Dermis microvascular lymphatic vessel endothelial cell (primary cell): ENCODE measurements around the gene PPCDC. TPM values are rescaled to one million over a fixed set of nuclear protein-coding genes. Genes with fewer than 3 reads are reported as not detected.

ENCODE experiments used
- DNase-seq, 2 donors: peaks; one replicate each; pipeline versions ENCODE4 v3.0.0 to v3.0.0-alpha.2; 2010; ENCODE audit warnings: low read depth in 2 of 2
- total RNA-seq: library from RNA; depleted of rRNA; stranded (reverse); fragments of >200 nt; gene quantifications from 2 replicates; pipeline ENCODE4 v1.2.1, GENCODE V29; 2014

PPCDC gene
- total RNA-seq, 1 donor from 2014 or later, result 11.6 TPM

GRCh38 chr15:75008629-75009326 lies 14.6 kb upstream of the PPCDC start:
- DNase-seq, result no peak

- no peak for DNase-seq
Measured at GRCh38 chr15:75016431-75016830, 7.0 kb upstream of the PPCDC start.

DNA sequence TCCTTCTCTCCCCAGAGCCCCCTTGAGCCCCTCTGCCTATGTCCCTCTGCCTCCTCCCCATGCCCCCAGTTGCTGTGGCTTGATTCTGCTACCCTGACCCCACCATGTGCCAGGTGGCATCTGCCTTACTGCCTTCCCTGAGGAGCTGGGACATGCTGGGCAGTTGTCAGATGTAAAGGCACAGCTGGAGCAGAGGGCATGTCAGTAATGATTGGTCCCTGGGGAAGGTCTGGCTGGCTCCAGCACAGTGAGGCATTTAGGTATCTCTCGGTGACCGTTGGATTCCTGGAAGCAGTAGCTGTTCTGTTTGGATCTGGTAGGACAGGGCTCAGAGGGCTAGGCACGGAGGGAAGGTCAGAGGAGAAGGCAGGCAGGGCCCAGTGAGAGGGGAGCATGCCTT lies 3.5 kb upstream of the PPCDC start:
- DNase-seq, result no peak

DNA sequence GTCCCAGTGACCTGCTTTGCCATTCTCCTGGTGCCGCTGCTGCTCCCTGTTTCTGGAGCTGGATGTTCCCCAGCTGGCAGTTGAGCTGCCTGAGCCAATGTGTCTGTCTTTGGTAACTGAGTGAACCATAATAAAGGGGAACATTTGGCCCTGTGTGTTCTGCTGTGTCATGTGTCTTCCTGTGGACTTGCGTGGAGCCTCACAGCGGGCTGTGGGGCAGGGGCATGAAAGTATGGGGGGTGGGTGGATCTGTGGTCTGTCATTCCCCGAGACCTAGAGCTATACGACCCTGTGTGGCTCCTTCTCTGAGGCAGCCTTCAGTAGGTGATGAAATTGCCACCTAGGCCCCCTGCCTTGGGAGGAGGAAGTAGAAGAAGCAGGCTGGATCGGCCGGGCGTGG lies 2.0 kb upstream of the PPCDC start:
- DNase-seq, result no peak

DNA sequence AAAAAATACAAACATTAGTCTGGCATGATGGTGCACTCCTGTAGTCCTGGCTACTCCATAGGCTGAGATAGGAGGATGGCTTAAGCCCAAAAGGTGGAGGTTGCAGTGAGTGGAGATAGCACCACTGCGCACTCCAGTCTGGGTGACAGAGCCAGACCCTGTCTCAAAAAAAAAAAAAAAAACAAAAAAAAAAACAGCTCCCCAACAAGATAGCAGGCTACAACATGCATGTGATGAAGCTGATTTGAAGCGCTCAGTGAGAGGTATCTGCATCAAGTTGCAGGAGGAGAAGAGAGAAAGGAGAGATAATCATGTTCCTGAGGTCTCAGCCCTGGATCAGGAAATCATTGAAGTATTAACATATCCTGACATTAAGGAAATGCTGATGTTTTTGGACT lies 608 bp upstream of the PPCDC start:
- DNase-seq, result no peak

DNA sequence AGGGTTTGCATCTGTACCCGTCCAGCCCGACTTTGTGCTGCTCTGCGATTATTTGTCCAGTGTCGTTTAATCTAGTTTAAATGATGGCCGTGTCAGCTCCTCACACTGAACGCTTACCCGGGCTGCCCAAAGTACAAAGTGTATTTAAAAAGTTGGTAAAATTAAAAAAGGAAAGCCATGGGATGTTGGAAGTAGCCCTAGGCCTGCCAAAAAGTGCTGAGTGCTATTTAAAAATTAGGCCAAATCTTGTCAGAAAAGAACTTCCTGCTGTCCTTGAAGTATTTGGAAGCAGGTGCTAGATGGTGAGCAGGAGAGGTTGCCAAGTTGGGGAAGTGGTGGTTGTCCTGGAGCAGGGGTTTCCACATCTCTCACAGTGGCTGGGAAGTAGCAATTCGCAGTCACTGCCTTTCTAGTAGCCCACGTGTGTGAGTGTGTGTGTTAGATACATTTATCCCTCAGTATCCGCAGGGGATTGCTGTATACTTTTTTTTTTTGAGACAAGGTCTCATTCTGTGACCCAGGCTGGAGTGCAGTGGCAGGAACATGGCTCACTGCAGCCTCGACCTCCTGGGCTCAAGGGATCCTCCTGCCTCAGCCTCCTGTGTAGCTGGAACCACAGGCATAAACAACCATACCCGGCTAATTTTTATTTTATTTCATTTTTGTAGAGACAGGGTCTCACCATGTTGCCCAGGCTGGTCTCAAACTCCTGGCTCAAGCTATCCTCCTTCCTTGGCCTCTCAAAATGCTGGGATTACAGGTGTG lies 664 bp downstream of the PPCDC start:
- DNase-seq, result peak in 1 of 2 donors; percentile 47

GRCh38 chr15:75025107-75025506 lies 1.7 kb downstream of the PPCDC start:
- DNase-seq, result no peak

DNA sequence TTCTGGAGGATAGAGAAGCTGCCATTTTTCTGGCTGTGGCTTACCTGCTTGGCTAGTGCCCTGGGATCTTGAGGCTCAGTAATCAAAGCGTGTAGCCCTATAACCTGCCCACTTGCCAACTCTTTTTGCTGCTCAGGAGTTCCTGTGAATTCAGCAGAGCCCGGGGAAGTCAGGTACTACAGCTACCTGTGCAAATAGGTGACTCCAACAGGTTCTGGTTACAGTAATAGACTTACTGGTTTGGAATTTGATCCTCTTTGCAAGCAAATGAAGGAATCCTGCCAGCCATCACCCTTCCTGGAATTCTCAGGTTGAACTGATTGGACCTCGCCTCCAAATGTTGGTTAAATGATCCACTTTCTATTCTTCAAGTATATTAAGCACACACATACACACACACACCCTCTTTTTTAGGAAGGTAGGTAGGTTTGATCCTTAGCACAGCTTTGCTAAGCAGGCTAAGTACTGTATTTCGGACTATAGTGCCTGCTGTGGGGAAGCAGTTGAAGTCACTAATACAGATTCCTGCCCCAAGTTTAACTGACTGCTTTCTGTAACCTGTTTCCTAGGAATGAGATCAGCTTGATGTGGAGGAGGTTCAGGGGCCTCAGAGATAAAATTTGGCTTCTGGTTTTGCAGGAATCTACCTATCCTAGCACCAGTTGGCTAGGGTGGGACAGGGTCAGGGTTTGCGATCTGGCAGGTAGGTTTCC lies 2.3 kb downstream of the PPCDC start:
- no peak for DNase-seq

DNA sequence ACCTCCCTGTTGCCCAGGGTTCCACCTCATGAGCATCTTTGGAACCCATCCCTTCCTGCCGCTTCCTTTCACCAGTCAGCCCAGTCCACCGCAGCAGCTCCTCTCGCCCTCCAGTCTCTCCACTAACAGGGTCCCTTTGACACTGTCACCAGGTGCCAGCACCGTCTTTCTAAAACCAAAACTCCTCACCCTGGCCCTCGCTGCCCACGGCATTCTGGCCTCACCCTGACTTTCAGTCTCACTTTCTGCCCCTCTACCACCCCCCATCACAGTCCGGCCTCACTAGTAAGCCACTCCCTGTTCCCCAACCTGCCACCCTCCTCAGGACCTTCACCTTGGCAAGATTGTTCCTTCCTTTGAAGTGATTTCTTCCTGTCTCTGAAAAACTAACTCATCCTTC lies 4.2 kb downstream of the PPCDC start:
- DNase-seq, result no peak

- no peak for DNase-seq
Measured at GRCh38 chr15:75028991-75029377, 5.6 kb downstream of the PPCDC start.

GRCh38 chr15:75029378-75030022 lies 6.1 kb downstream of the PPCDC start:
- DNase-seq, result peak; percentile 92 to 96

GRCh38 chr15:75030023-75030413 lies 6.6 kb downstream of the PPCDC start:
- DNase-seq, result peak; percentile 49 to 79

- no peak for DNase-seq
Measured at GRCh38 chr15:75030424-75030823, 7.0 kb downstream of the PPCDC start.

DNA sequence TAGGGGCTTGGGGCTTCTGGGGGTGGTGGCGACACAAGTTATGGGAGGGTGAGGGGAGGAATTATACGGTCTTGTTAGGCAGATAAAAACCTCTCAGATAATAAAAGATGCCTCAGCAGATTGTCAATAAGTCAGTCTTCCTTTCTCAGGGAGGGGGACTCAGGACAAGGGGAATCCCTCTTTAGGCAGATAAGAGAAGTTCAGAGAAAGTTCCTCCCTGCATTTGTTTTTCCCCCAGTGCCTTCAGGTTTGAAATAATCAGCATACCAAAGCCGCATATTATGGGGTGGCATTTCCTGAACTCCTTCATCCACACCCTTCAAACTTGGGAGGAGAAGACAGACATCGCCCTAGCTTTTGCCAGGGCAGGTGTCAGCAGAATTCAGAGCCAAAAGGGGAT lies 8.5 kb downstream of the PPCDC start:
- peak in 1 of 2 donors; percentile 35 for DNase-seq

GRCh38 chr15:75032395-75032794 lies 9.0 kb downstream of the PPCDC start:
- DNase-seq, result peak in 1 of 2 donors; percentile 21

- DNase-seq, result no peak
Measured at GRCh38 chr15:75033809-75034208, 10.4 kb downstream of the PPCDC start.

- DNase-seq, result no peak
Measured at GRCh38 chr15:75034615-75035014, 11.2 kb downstream of the PPCDC start.

DNA sequence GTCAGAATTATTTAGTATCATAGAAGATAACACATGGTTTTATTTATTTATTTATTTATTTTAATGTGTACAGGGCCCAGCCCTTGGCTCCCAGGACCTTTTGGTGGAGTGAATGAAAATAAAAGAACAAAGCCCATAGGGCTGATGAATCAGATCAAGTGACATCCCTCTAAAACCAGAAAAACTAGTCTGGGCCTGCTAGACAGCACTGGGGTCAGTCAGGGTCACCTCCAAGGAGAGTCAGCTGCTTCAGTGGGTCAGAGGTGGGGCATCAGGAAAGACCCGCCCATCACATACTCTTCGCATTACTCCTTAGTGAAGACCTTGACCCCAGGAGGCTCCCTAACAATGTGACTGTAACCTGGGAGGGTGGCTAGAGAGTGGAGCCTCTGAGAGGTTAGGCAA lies 12.8 kb downstream of the PPCDC start:
- peak in 1 of 2 donors; percentile 12 for DNase-seq

DNA sequence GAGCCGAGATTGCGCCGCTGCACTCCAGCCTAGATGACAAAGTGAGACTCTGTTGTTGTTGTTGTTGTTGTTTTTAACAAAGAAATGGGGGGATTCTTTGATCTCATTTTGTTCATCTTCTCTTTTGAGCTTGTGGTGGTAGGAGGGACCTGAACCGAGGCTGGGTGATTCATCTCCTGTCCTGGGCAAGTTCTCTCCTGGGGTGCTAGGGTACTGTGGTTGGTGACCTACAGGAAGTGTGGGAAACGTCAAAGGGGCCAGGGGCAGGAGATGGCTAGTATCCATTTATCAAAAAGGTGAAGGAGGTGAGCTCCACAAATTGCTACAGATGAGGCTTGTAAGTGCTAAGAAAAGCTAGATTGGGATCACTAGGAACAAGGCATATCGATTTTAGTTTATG lies 14.3 kb downstream of the PPCDC start:
- DNase-seq, result peak in 1 of 2 donors; percentile 28

GRCh38 chr15:75038231-75038630 lies 14.8 kb downstream of the PPCDC start:
- no peak for DNase-seq

- peak in 1 of 2 donors; percentile 81 for DNase-seq
Measured at GRCh38 chr15:75042730-75043508, 19.5 kb downstream of the PPCDC start.
